GM21447 (cell line): Measurements from ENCODE around the gene SIDT1.
"Not testable (repeated sequence)": the region's sequence is repeated elsewhere in the genome, so short reads cannot be mapped to it uniquely, and the experiment has no call there.

Experiments used
- ATAC-seq: cut with Tn5 transposase; IDR thresholded peaks from one replicate; pipeline ENCODE4 v1.9.1; 2021; ENCODE audit not compliant: unreplicated experiment

The SIDT1 gene

GRCh38 chr3:113630956-113631542, 98.7 kb downstream of the SIDT1 start:
- ATAC-seq = no peak

GRCh38 chr3:113631573-113631972, 99.2 kb downstream of the SIDT1 start:
- ATAC-seq = no peak

- ATAC-seq = no peak
Observed at GRCh38 chr3:113634782-113635474, 102.6 kb downstream of the SIDT1 start.

- ATAC-seq = not testable (repeated sequence)
Observed at GRCh38 chr3:113636034-113636433, 103.7 kb downstream of the SIDT1 start.

GRCh38 chr3:113637756-113638155, 105.4 kb downstream of the SIDT1 start:
- ATAC-seq = no peak

- no peak for ATAC-seq
Observed at GRCh38 chr3:113638910-113639309, 106.6 kb downstream of the SIDT1 start.

GRCh38 chr3:113643583-113643982, 111.2 kb downstream of the SIDT1 start:
- ATAC-seq = no peak

- ATAC-seq = no peak
Observed at GRCh38 chr3:113648524-113648923, 116.2 kb downstream of the SIDT1 start.

GRCh38 chr3:113649174-113649845, 117.0 kb downstream of the SIDT1 start:
- ATAC-seq = no peak

- ATAC-seq = no peak
Observed at GRCh38 chr3:113654310-113654709, 122.0 kb downstream of the SIDT1 start.

GRCh38 chr3:113654851-113655250, 122.5 kb downstream of the SIDT1 start:
- no peak for ATAC-seq

- no peak for ATAC-seq
Observed at GRCh38 chr3:113658107-113658506, 125.8 kb downstream of the SIDT1 start.

GRCh38 chr3:113659101-113659541, 126.8 kb downstream of the SIDT1 start:
- no peak for ATAC-seq

GRCh38 chr3:113659996-113660395, 127.6 kb downstream of the SIDT1 start:
- no peak for ATAC-seq

GRCh38 chr3:113660458-113660857, 128.1 kb downstream of the SIDT1 start:
- ATAC-seq = no peak

GRCh38 chr3:113660896-113661295, 128.5 kb downstream of the SIDT1 start:
- no peak for ATAC-seq

GRCh38 chr3:113662824-113663223, 130.5 kb downstream of the SIDT1 start:
- no peak for ATAC-seq

- ATAC-seq = no peak
Observed at GRCh38 chr3:113663324-113663750, 131.0 kb downstream of the SIDT1 start.

- ATAC-seq = no peak
Observed at GRCh38 chr3:113663761-113664160, 131.4 kb downstream of the SIDT1 start.

GRCh38 chr3:113664523-113665094, 132.3 kb downstream of the SIDT1 start:
- ATAC-seq = no peak

GRCh38 chr3:113668015-113668414, 135.7 kb downstream of the SIDT1 start:
- ATAC-seq = no peak

- ATAC-seq = no peak
Observed at GRCh38 chr3:113673593-113673992, 141.2 kb downstream of the SIDT1 start.
